CD4-positive, alpha-beta T cell (primary cell): ENCODE results near the gene SIX2. TPM values are rescaled to one million over a fixed set of nuclear protein-coding genes. Genes with fewer than 3 reads are reported as not detected.

Experiments
- ATAC-seq: fragments of 200-7000 bp; cut with Tn5 transposase; one replicate; pipeline ENCODE4 v1.10.0; 2022; ENCODE audit warnings: mild to moderate bottlenecking; ENCODE audit not compliant: poor library complexity
- CTCF ChIA-PET: fragments of 350-600 bp; sonication (Branson Sonifier 250); formaldehyde crosslinking; loops from one replicate; lab custom pipeline; 2021; ENCODE audit warnings: antibody characterized with exemption, inconsistent platforms; lab: Charles Lee
- POLR2A ChIA-PET: fragments of 350-600 bp; sonication (Branson Sonifier 250); formaldehyde crosslinking; loops from one replicate; lab custom pipeline; 2021; ENCODE audit warnings: antibody characterized with exemption, inconsistent platforms; lab: Charles Lee
- DNase-seq, 14 experiments: peaks; one replicate each; pipeline ENCODE4 v3.0.0-alpha.2; 2013 to 2020; ENCODE audit warnings: mixed read lengths in 2 of 14
- H3K27ac ChIP-seq, 2 donors: one replicate each; pipeline versions ENCODE4 v1.5.1 to v1.7.0; 2013; ENCODE audit warnings: low read length in 2 of 2, low read depth in 1 of 2, mild to moderate bottlenecking in 1 of 2
- H3K27me3 ChIP-seq, 2 experiments: 1 replicate in 1 of 2; 2 replicates in 1 of 2; pipeline versions ENCODE4 v1.6.1 to v1.7.0; 2013; ENCODE audit warnings: low read length in 2 of 2, control low read depth in 1 of 2, mild to moderate bottlenecking in 1 of 2, moderate library complexity in 1 of 2; ENCODE audit not compliant: insufficient read depth in 2 of 2, control insufficient read depth in 1 of 2
- H3K36me3 ChIP-seq: one replicate; pipeline ENCODE4 v1.6.1; 2013; ENCODE audit warnings: low read length, control low read depth; ENCODE audit not compliant: insufficient read depth
- H3K4me1 ChIP-seq: one replicate; pipeline ENCODE4 v1.6.1; 2013; ENCODE audit warnings: low read length, control low read depth; ENCODE audit not compliant: insufficient read depth
- H3K4me3 ChIP-seq: one replicate; pipeline ENCODE4 v1.5.1; 2013; ENCODE audit warnings: mild to moderate bottlenecking, low read length, moderate library complexity
- H3K9me3 ChIP-seq, 2 experiments: 1 replicate in 1 of 2; 2 replicates in 1 of 2; pipeline versions ENCODE4 v1.6.1 to v1.7.0; 2013; ENCODE audit warnings: low read length in 2 of 2, mild to moderate bottlenecking in 2 of 2, control low read depth in 1 of 2, moderate library complexity in 1 of 2; ENCODE audit not compliant: control insufficient read depth in 1 of 2, insufficient read depth in 1 of 2
- H3K27ac Mint-ChIP-seq: one replicate; pipeline ENCODE4 v1.8.0; 2020; ENCODE audit warnings: mixed read lengths
- H3K27me3 Mint-ChIP-seq: one replicate; pipeline ENCODE4 v1.8.0; 2021; ENCODE audit warnings: mixed read lengths
- H3K36me3 Mint-ChIP-seq: one replicate; pipeline ENCODE4 v1.8.0; 2021; ENCODE audit warnings: low read depth, mixed read lengths
- H3K4me1 Mint-ChIP-seq: one replicate; pipeline ENCODE4 v1.8.0; 2021; ENCODE audit warnings: low read depth, mixed read lengths
- H3K4me3 Mint-ChIP-seq: one replicate; pipeline ENCODE4 v1.8.0; 2020; ENCODE audit warnings: mild to moderate bottlenecking, mixed read lengths
- H3K9me3 Mint-ChIP-seq: one replicate; pipeline ENCODE4 v1.8.0; 2020; ENCODE audit warnings: mixed read lengths
- intact Hi-C, 2 experiments: fragments of 100-400 bp; cut with DNase I in 1 of 2; cut with micrococcal nuclease in 1 of 2; formaldehyde crosslinking; loops; one replicate each; pipeline versions ENCODE4 v1.15.1 to v1.9.0; 2023 to 2025; cut with DNase I, micrococcal nuclease
- total RNA-seq, 174 experiments: library from RNA in 2 of 174; stranded (reverse) in 2 of 174; gene quantifications; one replicate each; pipeline ENCODE4 v1.2.3 and lab custom pipeline; 2021 to 2026
- TF ChIP-seq, protein P1 (sequence below): fragments of 200-600 bp; IDR thresholded peaks from one replicate; pipeline ENCODE4 v1.8.0; 2022; ENCODE audit warnings: antibody characterized with exemption, mild to moderate bottlenecking

Gene SIX2
- total RNA-seq, 2 experiments from 2014 or later = not detected

DNA sequence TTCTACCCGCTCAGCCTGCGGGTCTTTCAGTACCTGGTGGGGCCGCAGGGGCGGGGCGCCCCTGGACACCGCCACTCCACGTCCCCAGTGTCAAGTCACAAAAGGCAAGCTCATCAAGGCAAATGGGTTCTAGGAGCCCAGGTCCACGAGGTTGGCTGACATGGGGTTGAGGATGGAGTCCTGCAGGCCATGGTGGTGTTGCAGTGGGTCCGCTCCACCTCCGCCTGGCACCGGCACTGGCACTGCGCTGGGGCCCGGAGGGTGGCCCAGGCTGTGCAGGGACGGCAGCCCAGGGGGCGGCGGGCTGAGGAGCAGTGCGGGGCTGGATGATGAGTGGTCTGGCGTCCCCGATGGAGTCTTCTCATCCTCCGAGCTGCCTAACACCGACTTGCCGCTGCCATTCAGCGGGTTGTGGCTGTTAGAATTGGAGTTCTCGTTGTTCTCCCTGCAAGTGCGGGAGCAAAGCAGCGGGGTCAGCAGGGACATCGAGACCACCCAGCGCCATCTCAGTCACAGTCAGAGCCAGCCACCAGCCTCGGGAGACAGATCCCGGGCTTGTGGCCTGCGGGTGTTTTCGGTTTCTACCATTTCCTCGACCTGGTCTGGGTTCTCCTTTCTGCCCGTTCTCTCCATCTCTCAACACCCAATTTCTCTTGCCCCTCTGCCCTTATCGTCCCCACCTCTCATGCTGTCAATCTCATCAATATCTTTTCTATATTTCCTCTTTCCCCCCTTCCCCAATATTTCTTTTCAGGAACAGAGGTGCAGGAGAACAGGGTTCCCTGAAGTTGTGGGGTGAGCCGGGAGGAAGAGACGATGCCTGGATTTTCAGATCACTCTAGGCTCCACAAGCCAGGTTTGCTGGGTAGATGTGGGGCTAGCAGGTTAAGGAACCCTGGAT lies 3.0 kb downstream of the SIX2 start:
- Mint-ChIP-seq H3K4me1 (peaks cover 38% of the 10 kb centered on the region), H3K9me3 (no peaks in the 10 kb centered on the region), H3K27me3 (peaks cover 79% of the 10 kb centered on the region), H3K27ac (no peak overlapping the region), H3K4me3 (peak overlapping the region; percentile 0), H3K36me3 (no peaks in the 10 kb centered on the region)
- TF ChIP-seq, protein P1, sequence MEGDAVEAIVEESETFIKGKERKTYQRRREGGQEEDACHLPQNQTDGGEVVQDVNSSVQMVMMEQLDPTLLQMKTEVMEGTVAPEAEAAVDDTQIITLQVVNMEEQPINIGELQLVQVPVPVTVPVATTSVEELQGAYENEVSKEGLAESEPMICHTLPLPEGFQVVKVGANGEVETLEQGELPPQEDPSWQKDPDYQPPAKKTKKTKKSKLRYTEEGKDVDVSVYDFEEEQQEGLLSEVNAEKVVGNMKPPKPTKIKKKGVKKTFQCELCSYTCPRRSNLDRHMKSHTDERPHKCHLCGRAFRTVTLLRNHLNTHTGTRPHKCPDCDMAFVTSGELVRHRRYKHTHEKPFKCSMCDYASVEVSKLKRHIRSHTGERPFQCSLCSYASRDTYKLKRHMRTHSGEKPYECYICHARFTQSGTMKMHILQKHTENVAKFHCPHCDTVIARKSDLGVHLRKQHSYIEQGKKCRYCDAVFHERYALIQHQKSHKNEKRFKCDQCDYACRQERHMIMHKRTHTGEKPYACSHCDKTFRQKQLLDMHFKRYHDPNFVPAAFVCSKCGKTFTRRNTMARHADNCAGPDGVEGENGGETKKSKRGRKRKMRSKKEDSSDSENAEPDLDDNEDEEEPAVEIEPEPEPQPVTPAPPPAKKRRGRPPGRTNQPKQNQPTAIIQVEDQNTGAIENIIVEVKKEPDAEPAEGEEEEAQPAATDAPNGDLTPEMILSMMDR = no peak
- H3K36me3 ChIP-seq = no peaks in the 10 kb centered on the region
- H3K4me3 ChIP-seq = no peak overlapping the region
- ChIA-PET POLR2A (no interaction called here), CTCF (no interaction called here)
- intact Hi-C loops = no loop called here
- ATAC-seq (no peak), DNase-seq (no peak)
- no peak overlapping the region for H3K27ac ChIP-seq
- H3K27me3 ChIP-seq = peaks cover 86 to 93% of the 10 kb centered on the region in 2 experiments
- H3K9me3 ChIP-seq = peaks cover 0 to 37% of the 10 kb centered on the region in 2 experiments
- H3K4me1 ChIP-seq = peaks cover 42% of the 10 kb centered on the region

DNA sequence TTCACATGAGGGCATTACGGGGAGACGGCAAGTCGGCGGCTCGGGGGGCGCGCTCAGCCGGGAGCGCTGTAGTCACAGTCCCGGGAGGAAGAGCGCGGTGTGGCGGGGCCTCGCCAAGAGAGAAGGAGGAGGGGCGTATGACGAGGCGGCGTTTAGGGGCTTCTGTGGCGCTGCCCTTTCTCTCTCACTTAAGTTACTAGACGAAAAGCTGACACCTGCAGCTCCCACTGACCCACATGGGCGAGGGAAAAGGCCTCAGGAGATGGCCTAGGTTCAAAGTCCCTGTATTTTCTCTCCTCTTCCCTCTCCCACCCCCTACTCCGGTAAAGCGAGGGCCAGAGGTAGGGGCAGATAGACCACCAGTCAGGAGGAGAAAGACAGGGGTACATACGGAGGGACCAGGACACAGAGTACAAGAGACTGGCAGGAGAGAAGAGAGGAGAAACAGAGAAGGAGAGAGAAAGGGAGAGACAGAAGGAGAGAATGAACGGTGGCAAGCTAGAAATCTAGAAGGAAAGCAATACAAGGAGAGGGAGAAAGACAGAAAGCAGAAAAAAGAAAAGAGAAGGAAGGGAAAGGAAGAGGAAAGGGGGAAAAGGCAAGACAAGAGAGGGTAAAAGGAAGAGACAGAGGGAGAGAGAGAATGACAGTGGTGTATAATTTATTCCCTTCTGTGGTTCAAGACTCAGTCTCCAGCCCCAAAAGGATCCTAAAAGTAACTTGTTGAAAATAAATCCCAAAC lies 3.8 kb downstream of the SIX2 start:
- POLR2A ChIA-PET = no interaction called here
- Mint-ChIP-seq H3K36me3 (no peaks in the 10 kb centered on the region), H3K27me3 (peaks cover 77% of the 10 kb centered on the region), H3K4me1 (peaks cover 31% of the 10 kb centered on the region), H3K4me3 (peak overlapping the region; percentile 0), H3K9me3 (no peaks in the 10 kb centered on the region), H3K27ac (no peak overlapping the region)
- no peak for DNase-seq
- Histone ChIP-seq H3K27ac (no peak overlapping the region), H3K4me1 (peaks cover 51% of the 10 kb centered on the region), H3K9me3 (peaks cover 0 to 42% of the 10 kb centered on the region in 2 experiments), H3K36me3 (no peaks in the 10 kb centered on the region), H3K27me3 (peaks cover 87 to 93% of the 10 kb centered on the region in 2 experiments), H3K4me3 (no peak overlapping the region)
- TF ChIP-seq, protein P1 = no peak
- intact Hi-C loops = no loop called here
- CTCF ChIA-PET = no interaction called here
- ATAC-seq = no peak

- peaks cover 0 to 41% of the 10 kb centered on the region in 2 experiments for H3K9me3 ChIP-seq
- H3K27ac ChIP-seq = no peak overlapping the region
- no peaks in the 10 kb centered on the region for H3K36me3 ChIP-seq
- DNase-seq = no peak
- peaks cover 44% of the 10 kb centered on the region for H3K4me1 ChIP-seq
- Mint-ChIP-seq H3K27ac (no peak overlapping the region), H3K27me3 (peaks cover 77% of the 10 kb centered on the region), H3K4me3 (no peak overlapping the region), H3K9me3 (no peaks in the 10 kb centered on the region), H3K36me3 (no peaks in the 10 kb centered on the region), H3K4me1 (peaks cover 29% of the 10 kb centered on the region)
- TF ChIP-seq, protein P1 = no peak
- peaks cover 86 to 93% of the 10 kb centered on the region in 2 experiments for H3K27me3 ChIP-seq
- no peak for ATAC-seq
- CTCF ChIA-PET = no interaction called here
- intact Hi-C loops = no loop called here
- H3K4me3 ChIP-seq = no peak overlapping the region
- POLR2A ChIA-PET = no interaction called here
Measured at GRCh38 chr2:45004562-45005191, 4.6 kb downstream of the SIX2 start.
